Activated CD4-positive, alpha-beta T cell treated with anti-CD3 and anti-CD28 coated beads, Interleukin-2, amount 50 U/mL, for 1 hour (primary cell): Measurements from ENCODE around the gene HNRNPAB.
"Not testable (repeated sequence)": the region's sequence is repeated elsewhere in the genome, so short reads cannot be mapped to it uniquely, and the experiment has no call there.

Experiments used
- DNase-seq: peaks from one replicate; pipeline ENCODE4 v3.0.0-alpha.2; 2020

HNRNPAB gene

GRCh38 chr5:178198151-178198550, 6.2 kb upstream of the HNRNPAB start:
- DNase-seq = not testable (repeated sequence)

GRCh38 chr5:178198706-178199105, 5.6 kb upstream of the HNRNPAB start:
- no peak for DNase-seq

GRCh38 chr5:178199581-178200434, 4.5 kb upstream of the HNRNPAB start:
- DNase-seq = no peak

- DNase-seq = no peak
These were observed 3.0 kb upstream of the HNRNPAB start for GRCh38 chr5:178201221-178201926.

- DNase-seq = no peak
These were observed 2.5 kb upstream of the HNRNPAB start for GRCh38 chr5:178201927-178202235.

GRCh38 chr5:178202541-178202940, 1.8 kb upstream of the HNRNPAB start:
- DNase-seq = no peak

GRCh38 chr5:178203670-178204181, 607 bp upstream of the HNRNPAB start:
- DNase-seq = no peak

GRCh38 chr5:178204935-178205748, 809 bp downstream of the HNRNPAB start:
- DNase-seq = peak; percentile 63

GRCh38 chr5:178205749-178206047, 1.4 kb downstream of the HNRNPAB start:
- no peak for DNase-seq

GRCh38 chr5:178206166-178207101, 2.1 kb downstream of the HNRNPAB start:
- DNase-seq = no peak

GRCh38 chr5:178207183-178207916, 3.0 kb downstream of the HNRNPAB start:
- DNase-seq = no peak

GRCh38 chr5:178207917-178208280, 3.6 kb downstream of the HNRNPAB start:
- no peak for DNase-seq

- DNase-seq = no peak
These were observed 4.4 kb downstream of the HNRNPAB start for GRCh38 chr5:178208540-178209227.

GRCh38 chr5:178209334-178210072, 5.2 kb downstream of the HNRNPAB start:
- no peak for DNase-seq

GRCh38 chr5:178210073-178210535, 5.8 kb downstream of the HNRNPAB start:
- DNase-seq = no peak

- DNase-seq = no peak
These were observed 6.4 kb downstream of the HNRNPAB start for GRCh38 chr5:178210686-178211085.

GRCh38 chr5:178211095-178212048, 7.0 kb downstream of the HNRNPAB start:
- DNase-seq = no peak

- no peak for DNase-seq
These were observed 8.1 kb downstream of the HNRNPAB start for GRCh38 chr5:178212241-178213002.
